Stimulated activated CD4-positive, alpha-beta T cell treated with anti-CD3 and anti-CD28 coated beads, Interleukin-15, amount 100 ng/mL, for 1 hour (primary cell): ENCODE measurements around the gene TBC1D9.
"Not testable (repeated sequence)": the region's sequence is repeated elsewhere in the genome, so short reads cannot be mapped to it uniquely, and the experiment has no call there.

Experiments used
- DNase-seq, 2 donors: peaks; one replicate each; pipeline ENCODE4 v3.0.0-alpha.2; 2020; ENCODE audit warnings: low read depth in 1 of 2, low spot score in 1 of 2

The TBC1D9 gene

GRCh38 chr4:140754918-140755773 is 1.0 kb downstream of the TBC1D9 start:
- no peak for DNase-seq

GRCh38 chr4:140753329-140753728 is 2.9 kb downstream of the TBC1D9 start:
- no peak for DNase-seq

GRCh38 chr4:140752291-140753068 is 3.7 kb downstream of the TBC1D9 start:
- no peak for DNase-seq

- DNase-seq, result no peak
Observed at GRCh38 chr4:140750470-140750869, 5.7 kb downstream of the TBC1D9 start.

- DNase-seq, result no peak
Observed at GRCh38 chr4:140748171-140748570, 8.0 kb downstream of the TBC1D9 start.

GRCh38 chr4:140746546-140746945 is 9.6 kb downstream of the TBC1D9 start:
- DNase-seq, result not testable (repeated sequence)

- DNase-seq, result no peak
Observed at GRCh38 chr4:140744421-140744820, 11.8 kb downstream of the TBC1D9 start.

GRCh38 chr4:140743194-140743931 is 12.8 kb downstream of the TBC1D9 start:
- no peak for DNase-seq

GRCh38 chr4:140742838-140743193 is 13.4 kb downstream of the TBC1D9 start:
- no peak for DNase-seq

- no peak for DNase-seq
Observed at GRCh38 chr4:140740906-140741670, 15.1 kb downstream of the TBC1D9 start.

- DNase-seq, result no peak
Observed at GRCh38 chr4:140740422-140740821, 15.8 kb downstream of the TBC1D9 start.

- DNase-seq, result no peak
Observed at GRCh38 chr4:140739971-140740370, 16.2 kb downstream of the TBC1D9 start.

- DNase-seq, result no peak
Observed at GRCh38 chr4:140738139-140738538, 18.0 kb downstream of the TBC1D9 start.

- no peak for DNase-seq
Observed at GRCh38 chr4:140736669-140737343, 19.4 kb downstream of the TBC1D9 start.

GRCh38 chr4:140735779-140736391 is 20.3 kb downstream of the TBC1D9 start:
- DNase-seq, result no peak

GRCh38 chr4:140735317-140735716 is 20.9 kb downstream of the TBC1D9 start:
- DNase-seq, result no peak

GRCh38 chr4:140732780-140733179 is 23.4 kb downstream of the TBC1D9 start:
- DNase-seq, result no peak

GRCh38 chr4:140729344-140730049 is 26.7 kb downstream of the TBC1D9 start:
- DNase-seq, result no peak

GRCh38 chr4:140726776-140727500 is 29.2 kb downstream of the TBC1D9 start:
- DNase-seq, result no peak
